Stimulated activated effector memory CD8-positive, alpha-beta T cell treated with anti-CD3 and anti-CD28 coated beads, Interleukin-12 subunit alpha, Interleukin-12 subunit beta, amount 100 ng/mL, for 72 hours (primary cell): ENCODE measurements around the gene PARP6.
A peak's percentile ranks its signal among the peaks of the same experiment; 100 is the strongest.

Experiments
- ATAC-seq: fragments of 150-1000 bp; cut with Tn5 transposase; 2 replicates; pipeline ENCODE4 v1.10.0; 2021
- DNase-seq, 2 donors: peaks; one replicate each; pipeline ENCODE4 v3.0.0; 2021 to 2022; ENCODE audit warnings: low spot score in 2 of 2
- H3K27ac Mint-ChIP-seq: one replicate; pipeline ENCODE4 v1.8.0; 2022; ENCODE audit warnings: mild to moderate bottlenecking, mixed read lengths
- H3K36me3 Mint-ChIP-seq: one replicate; pipeline ENCODE4 v1.8.0; 2022; ENCODE audit warnings: mild to moderate bottlenecking, mixed read lengths
- H3K4me1 Mint-ChIP-seq: one replicate; pipeline ENCODE4 v1.8.0; 2022; ENCODE audit warnings: mixed read lengths
- H3K4me3 Mint-ChIP-seq: one replicate; pipeline ENCODE4 v1.8.0; 2022; ENCODE audit warnings: mild to moderate bottlenecking, mixed read lengths
- H3K9me3 Mint-ChIP-seq: one replicate; pipeline ENCODE4 v1.8.0; 2022; ENCODE audit warnings: mixed read lengths

PARP6 gene, protein sequence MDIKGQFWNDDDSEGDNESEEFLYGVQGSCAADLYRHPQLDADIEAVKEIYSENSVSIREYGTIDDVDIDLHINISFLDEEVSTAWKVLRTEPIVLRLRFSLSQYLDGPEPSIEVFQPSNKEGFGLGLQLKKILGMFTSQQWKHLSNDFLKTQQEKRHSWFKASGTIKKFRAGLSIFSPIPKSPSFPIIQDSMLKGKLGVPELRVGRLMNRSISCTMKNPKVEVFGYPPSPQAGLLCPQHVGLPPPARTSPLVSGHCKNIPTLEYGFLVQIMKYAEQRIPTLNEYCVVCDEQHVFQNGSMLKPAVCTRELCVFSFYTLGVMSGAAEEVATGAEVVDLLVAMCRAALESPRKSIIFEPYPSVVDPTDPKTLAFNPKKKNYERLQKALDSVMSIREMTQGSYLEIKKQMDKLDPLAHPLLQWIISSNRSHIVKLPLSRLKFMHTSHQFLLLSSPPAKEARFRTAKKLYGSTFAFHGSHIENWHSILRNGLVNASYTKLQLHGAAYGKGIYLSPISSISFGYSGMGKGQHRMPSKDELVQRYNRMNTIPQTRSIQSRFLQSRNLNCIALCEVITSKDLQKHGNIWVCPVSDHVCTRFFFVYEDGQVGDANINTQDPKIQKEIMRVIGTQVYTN

DNA sequence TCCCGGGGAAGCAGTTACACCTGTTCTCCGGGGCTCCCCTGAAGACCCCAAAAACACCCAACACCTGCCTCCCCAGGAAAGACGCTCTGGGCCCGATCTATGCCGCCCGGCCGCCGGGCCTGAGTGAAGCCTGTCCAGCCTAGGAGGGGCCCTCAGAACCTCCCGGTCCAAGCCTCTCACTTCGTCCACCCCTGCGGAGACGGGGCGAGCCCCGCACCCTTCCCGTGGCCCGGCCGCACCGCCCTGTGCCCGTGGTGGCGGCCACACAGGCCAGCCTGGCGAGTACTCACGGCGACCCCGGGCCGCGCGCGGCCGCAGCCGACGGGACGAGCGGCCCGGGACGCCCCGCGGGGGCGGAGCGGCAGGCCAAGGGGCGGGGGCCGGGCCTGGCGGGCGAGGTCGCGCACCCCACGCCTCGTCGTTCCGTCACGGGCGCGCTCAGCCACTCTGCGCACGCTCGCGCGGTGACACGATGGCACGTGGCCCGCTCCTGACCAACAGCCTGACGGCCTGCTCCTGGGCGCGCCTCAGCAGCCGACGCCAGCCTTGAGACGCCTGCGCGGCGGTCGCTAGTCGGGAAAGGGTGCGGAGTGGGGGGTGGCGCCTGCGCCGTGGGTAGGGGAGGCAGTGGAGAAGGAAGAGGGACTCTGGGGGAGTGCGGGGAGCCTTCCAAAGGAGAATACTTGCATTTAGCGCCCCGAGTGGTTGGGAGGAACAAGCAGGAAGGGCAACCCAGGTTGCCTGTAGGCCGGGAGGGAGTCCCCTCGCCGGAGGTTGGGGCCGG, at the start of gene PARP6:
PARP6 (minus strand) TSS at position 342 of the 784 bp plus-strand sequence. CDS start 5,077 bp downstream, outside the sequence.
- Mint-ChIP-seq H3K4me1 (peaks cover 45% of the 10 kb centered on the region), H3K36me3 (peaks cover 42% of the 10 kb centered on the region), H3K4me3 (peak within 1 kb of the TSS; percentile 81), H3K9me3 (no peaks in the 10 kb centered on the region), H3K27ac (peak within 1 kb of the TSS; percentile 53)
- DNase-seq = peak; percentile 94 to 99
- peak; percentile 98 for ATAC-seq

DNA sequence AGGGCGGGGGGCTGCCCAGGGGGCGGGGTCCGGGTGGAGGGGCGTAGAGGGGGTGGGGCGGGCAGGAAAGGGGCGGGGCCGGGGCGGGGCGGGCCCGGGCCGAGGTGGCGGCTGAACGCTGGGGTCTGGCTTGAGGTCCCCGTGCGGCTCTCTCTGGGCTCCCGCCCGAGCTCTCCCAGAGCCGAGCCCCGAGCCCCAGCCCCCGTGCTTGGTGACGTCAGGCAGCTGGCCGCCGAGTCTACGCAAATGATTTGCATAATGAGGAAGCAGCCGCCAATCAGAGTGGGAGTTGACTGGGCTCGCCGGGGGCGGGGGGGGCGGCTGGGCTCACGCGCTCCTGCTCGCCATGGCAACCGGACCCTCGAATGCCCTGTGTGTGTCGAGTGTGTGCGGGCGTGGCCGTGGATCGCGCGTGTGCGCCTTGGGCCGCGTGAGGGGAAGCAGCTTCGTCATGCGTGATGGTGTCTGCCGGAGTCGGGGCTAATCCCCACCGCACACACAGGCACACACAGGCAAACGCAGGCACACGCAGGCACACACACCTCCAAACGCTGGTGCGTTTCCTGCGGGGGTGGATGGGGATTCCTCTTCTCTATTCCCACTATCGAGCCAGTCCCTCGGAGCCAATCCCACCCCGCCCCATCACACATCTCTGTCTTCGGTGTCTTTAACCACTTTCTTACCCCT, 47.8 kb upstream of the PARP6 start, which contains the start of gene CELF6:
CELF6 (minus strand) TSS at position 173 of the 687 bp plus-strand sequence. CDS start 283 bp downstream, outside the sequence.
- DNase-seq (peak; percentile 54 to 81), ATAC-seq (peak; percentile 85)
- Mint-ChIP-seq H3K4me1 (peaks cover 18% of the 10 kb centered on the region), H3K27ac (peak within 1 kb of the TSS; percentile 13), H3K36me3 (no peaks in the 10 kb centered on the region), H3K4me3 (peak within 1 kb of the TSS; percentile 79), H3K9me3 (peaks cover 6% of the 10 kb centered on the region)

DNA sequence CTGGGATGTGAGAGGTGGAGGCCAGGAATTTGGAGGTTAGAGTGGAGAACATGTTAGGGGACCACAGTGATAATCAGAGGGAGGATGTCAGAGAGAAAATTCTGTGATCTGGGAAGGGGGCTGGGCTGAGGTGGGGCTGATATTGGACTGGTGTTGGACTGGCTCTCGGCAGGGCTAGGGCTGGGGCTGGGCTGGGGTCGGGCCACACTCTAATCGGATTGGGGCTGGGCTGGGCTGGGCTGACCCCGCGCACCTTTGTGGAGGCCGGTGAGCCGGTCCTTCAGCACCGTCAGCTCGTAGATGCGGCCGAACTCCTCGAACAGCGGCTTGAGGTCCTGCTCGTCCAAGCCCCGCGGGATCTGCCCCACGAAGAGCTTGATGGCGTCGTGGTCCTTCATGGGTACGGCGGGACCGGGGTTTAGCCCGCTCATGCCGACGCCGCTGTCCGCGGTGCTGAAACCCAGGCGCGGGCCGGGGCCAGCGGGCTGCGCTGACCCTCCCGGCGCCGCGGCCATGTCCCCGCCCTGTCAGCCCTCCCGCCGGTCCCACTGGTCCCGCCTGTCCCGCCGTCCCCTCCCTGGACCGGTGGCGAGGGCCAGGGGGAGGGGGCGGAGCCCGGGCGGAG, 47.1 kb upstream of the PARP6 start:
- peaks cover 18% of the 10 kb centered on the region for H3K4me1 Mint-ChIP-seq
- peak; percentile 61 to 67 for DNase-seq
- peak; percentile 74 for ATAC-seq
- H3K4me3 Mint-ChIP-seq = peak overlapping the region; percentile 79
- H3K9me3 Mint-ChIP-seq = peaks cover 4% of the 10 kb centered on the region
- H3K36me3 Mint-ChIP-seq = no peaks in the 10 kb centered on the region
- H3K27ac Mint-ChIP-seq = no peak overlapping the region

DNA sequence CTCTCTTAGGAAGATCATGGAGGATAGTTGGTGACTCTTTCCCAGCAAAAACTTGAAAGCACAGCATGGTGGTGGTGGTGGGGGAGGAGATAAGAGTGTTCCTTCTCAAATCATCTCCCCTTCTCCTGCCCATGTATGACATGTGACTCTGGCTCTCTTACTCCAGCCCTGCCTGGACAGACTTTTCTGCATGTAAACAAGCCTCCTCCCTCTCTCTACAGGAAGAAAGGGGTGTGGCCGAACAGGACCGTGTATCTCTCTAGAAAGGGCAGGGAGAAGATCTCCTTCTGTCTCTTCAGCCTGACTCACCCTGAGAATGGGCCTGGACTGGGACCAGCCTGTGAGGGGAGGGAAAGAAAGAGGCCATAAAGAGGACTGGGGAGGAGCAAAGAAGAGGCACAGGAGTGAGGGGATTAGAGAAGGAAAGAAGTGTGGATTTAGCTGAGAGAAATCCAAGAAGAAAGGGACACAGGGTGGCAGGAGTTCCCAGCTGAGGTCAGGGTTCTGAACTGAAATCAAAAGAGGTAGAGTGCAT, 46.1 kb upstream of the PARP6 start:
- Mint-ChIP-seq H3K27ac (no peak overlapping the region), H3K4me1 (peaks cover 18% of the 10 kb centered on the region), H3K9me3 (no peaks in the 10 kb centered on the region), H3K36me3 (no peaks in the 10 kb centered on the region), H3K4me3 (peak overlapping the region; percentile 79)
- DNase-seq (peak in 1 of 2 donors; percentile 47), ATAC-seq (no peak)

DNA sequence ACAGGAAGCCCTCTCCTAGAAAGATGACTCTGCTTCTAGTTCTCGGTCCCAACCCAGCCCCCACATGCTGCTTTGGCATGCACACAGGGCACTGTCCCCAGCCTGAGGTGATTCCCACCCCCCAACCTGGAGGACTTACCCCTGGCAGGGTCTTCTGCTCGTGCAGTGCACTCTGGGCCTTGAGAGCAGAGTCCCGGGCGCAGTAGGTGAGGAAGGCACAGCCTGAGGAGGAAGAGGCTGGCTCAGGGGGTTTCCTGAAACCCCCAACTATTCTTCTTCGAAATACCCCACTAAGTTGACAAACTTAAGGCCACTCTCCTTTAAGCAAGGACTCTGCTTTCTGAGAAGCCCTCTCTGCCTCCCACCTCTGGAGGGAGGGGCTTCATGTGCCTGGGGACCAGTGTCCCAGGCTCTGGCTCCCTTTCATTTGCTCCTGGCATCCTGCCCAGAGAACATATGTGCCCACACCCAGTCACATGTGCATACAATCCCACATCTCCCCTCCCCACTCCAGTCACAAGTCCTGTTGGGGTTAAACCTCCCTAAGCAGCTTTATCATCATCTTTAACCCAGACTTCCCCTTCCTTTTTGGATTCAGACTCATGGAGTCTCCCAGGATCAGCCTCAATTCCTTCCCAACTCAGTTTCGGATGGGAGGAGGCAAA, 43.5 kb upstream of the PARP6 start:
- Mint-ChIP-seq H3K9me3 (no peaks in the 10 kb centered on the region), H3K27ac (no peak overlapping the region), H3K4me3 (no peak overlapping the region), H3K36me3 (no peaks in the 10 kb centered on the region), H3K4me1 (peaks cover 18% of the 10 kb centered on the region)
- no peak for ATAC-seq
- DNase-seq = peak in 1 of 2 donors; percentile 45

DNA sequence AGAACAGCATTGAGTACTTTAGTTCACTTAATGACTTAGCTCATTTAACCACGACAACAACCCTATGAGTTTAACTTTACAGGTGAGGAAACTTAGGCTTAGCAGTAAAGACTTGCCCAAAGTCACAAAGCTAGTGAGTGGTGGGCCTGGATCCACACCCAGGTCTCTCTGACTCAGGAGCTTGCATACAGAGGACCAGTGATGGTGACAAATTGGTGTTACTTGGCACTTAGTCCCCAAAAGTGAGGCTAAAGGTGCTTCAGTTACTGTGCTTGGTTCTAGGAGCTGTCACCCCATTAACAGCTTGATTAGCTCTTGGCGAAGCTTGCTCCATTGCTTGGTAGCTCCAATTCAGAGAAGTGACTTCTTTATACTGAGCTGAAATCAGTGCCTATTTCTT, 41.5 kb upstream of the PARP6 start:
- no peak overlapping the region for H3K4me3 Mint-ChIP-seq
- H3K27ac Mint-ChIP-seq = no peak overlapping the region
- no peaks in the 10 kb centered on the region for H3K9me3 Mint-ChIP-seq
- DNase-seq (peak in 1 of 2 donors; percentile 38), ATAC-seq (no peak)
- H3K36me3 Mint-ChIP-seq = no peaks in the 10 kb centered on the region
- H3K4me1 Mint-ChIP-seq = peaks cover 6% of the 10 kb centered on the region

DNA sequence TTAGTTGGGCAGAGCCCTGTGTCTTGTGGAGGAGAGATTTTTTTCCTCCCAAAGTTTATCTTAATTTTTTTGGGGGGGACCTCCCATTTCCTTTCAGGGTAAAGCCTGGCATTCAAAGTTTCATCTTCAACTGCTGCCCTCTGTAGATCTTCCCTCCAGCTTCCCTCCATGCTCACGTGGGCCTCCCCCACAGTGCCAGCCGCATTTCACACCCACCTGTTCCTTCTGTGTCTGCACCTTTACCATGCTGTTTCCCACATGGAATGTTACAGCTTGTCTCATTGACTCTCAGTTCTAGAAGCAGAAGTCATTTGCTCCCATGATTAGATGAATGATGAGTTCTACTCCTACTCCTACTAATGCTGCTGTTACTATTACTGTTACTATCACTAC, 41.1 kb upstream of the PARP6 start:
- H3K4me1 Mint-ChIP-seq = peaks cover 1% of the 10 kb centered on the region
- no peaks in the 10 kb centered on the region for H3K9me3 Mint-ChIP-seq
- H3K27ac Mint-ChIP-seq = no peak overlapping the region
- H3K36me3 Mint-ChIP-seq = no peaks in the 10 kb centered on the region
- DNase-seq (no peak), ATAC-seq (no peak)
- no peak overlapping the region for H3K4me3 Mint-ChIP-seq

DNA sequence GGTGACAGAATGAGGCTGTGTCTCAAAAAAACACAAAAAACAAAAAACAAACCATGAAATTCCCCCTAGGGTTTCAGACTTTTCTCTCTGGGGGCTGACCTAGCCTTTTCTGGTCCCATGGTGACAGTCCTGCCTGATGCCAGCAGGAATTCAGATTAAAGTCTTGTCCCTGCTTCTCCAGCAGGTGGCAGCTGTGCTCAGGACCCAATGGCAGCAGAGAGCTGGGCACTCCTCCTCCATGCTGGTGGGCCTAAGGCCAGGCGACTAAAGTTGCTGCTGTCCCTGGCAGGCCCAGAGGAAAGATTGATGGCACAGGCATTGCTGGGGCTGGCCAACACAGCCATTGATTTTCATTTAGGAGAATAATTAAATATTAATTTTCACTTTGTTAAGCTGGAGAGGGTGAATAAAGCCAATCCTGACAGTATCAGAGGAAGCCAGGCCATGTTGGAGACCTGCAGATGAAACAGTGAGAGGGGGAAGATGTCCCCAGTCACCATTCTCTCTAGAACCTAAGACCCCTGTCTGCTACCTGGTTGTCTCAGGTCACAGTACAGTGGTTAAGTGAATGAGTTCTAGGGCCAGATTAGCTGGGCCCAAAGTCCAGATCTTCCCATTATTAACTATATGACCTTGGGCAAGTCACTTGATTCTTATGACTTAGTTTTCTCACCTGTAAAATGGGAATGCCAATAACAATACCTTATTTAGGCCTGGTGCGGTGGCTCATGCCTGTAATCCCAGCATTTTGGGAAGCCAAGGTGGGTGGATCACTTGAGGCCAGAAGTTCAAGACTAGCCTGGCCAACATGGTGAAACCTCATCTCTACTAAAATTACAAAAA, 40.5 kb upstream of the PARP6 start:
- ATAC-seq (peak; percentile 90), DNase-seq (peak; percentile 43 to 71)
- Mint-ChIP-seq H3K9me3 (no peaks in the 10 kb centered on the region), H3K36me3 (no peaks in the 10 kb centered on the region), H3K4me1 (no peaks in the 10 kb centered on the region), H3K4me3 (no peak overlapping the region), H3K27ac (no peak overlapping the region)

DNA sequence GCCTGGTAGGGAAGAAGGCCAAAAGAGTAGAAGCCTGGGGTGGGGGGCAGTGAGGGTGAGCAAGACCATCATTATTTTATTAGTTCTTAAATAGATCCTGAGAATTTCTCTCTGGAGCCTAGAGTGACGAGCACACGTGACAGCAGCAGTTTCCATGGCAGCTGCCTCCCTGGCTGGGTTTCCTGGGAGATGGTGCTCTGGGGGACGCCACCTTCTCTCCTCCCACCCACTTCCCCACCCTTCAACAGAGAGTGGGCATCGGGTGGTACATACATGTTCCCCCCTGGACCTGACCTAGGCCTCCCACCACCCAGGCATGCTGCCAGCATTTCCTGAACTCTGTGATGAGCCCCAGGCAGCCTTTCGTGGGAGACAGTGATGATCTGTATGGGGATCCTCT, 34.7 kb upstream of the PARP6 start:
- Mint-ChIP-seq H3K4me1 (peaks cover 16% of the 10 kb centered on the region), H3K36me3 (no peaks in the 10 kb centered on the region), H3K4me3 (no peak overlapping the region), H3K27ac (peak overlapping the region; percentile 9), H3K9me3 (no peaks in the 10 kb centered on the region)
- no peak for DNase-seq
- ATAC-seq = no peak

DNA sequence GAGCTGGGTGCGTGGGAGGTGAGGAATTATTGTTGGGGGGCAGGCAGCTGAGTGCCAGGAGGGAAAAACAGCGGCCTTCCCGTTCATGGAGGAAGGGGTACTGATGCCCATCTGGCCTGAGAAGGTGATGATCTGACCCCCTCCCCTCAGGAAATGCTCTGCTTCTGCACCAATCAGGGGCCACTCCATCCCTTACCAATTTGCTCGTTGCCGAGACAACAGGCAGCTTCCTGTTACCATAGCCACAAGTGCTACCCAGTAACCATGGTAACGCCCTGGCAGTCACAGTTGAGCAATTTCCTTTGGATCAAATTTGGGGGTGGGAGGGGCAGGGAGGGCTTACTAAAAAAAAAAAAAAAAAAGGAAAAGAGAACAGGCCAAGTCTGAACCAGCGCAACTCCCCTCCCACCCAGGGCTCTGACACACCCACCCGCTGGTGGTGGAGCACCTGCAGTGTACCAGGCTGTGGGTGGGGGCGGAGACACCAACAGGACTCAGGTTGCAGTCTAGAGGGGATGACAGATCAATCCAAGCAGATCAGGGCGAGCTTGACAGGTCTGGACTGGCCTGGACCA, 33.9 kb upstream of the PARP6 start:
- Mint-ChIP-seq H3K27ac (peak overlapping the region; percentile 9), H3K4me1 (peaks cover 16% of the 10 kb centered on the region), H3K36me3 (no peaks in the 10 kb centered on the region), H3K9me3 (no peaks in the 10 kb centered on the region), H3K4me3 (no peak overlapping the region)
- peak; percentile 69 for ATAC-seq
- no peak for DNase-seq

DNA sequence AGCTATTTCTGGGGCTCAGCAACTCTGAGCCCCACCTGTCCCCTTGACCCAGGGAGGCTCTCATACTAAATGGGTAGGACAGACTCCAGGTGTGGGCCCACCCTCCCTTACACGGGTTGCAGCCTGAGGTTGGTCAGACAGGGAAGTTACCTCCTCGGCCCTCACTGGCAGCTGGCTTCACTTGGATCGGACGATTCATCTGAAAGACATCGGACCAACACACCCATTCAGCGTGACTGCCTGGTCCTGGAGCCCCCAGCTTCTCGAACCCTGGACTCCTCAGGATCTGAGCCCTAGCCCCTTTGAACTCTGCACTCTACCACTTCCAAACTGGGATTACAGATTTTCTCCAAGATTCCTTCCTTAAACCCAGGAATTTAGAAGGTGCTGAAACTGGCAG, 32.2 kb upstream of the PARP6 start:
- no peak overlapping the region for H3K4me3 Mint-ChIP-seq
- no peak overlapping the region for H3K27ac Mint-ChIP-seq
- no peaks in the 10 kb centered on the region for H3K9me3 Mint-ChIP-seq
- no peak for ATAC-seq
- H3K36me3 Mint-ChIP-seq = no peaks in the 10 kb centered on the region
- no peak for DNase-seq
- peaks cover 16% of the 10 kb centered on the region for H3K4me1 Mint-ChIP-seq

DNA sequence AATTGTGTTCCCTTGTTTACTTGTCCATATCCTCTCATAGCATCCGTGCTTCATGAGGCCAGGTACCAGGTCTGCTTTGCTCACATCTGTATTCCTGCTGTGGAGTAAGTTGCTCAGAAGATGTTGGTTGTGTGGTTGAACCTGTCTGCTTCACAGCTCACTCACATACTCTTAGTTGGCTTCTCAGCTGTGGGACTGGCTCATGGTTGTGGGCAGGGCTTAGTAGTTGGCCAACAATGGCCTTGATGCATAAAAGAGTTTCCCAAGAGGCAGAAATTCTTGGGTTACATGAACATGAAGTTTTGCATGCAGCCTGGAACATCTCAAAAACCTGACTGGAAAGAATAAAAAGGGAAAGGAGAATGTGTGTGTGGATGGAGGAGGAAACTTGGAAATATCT, 30.6 kb upstream of the PARP6 start:
- H3K4me1 Mint-ChIP-seq = peaks cover 16% of the 10 kb centered on the region
- no peak overlapping the region for H3K27ac Mint-ChIP-seq
- ATAC-seq (no peak), DNase-seq (no peak)
- H3K36me3 Mint-ChIP-seq = no peaks in the 10 kb centered on the region
- no peaks in the 10 kb centered on the region for H3K9me3 Mint-ChIP-seq
- H3K4me3 Mint-ChIP-seq = no peak overlapping the region
